ENCODE data around the gene SLC9A8.

GRCh38 chr20:49886571-49887213, 74.1 kb downstream of the SLC9A8 start:
- no peak for TF ChIP-seq EP300 (IDR thresholded peaks at IDR 0.05)
- no peak for TF ChIP-seq CTCF (IDR thresholded peaks at IDR 0.05)
- TF ChIP-seq POLR2AphosphoS5 (IDR thresholded peaks at IDR 0.05), result no peak
- no peak for TF ChIP-seq POLR2A (IDR thresholded peaks at IDR 0.05)

Data from stomach (tissue), 4 donors.